ENCODE results near the gene CBLN3.
A peak's percentile ranks its signal among the peaks of the same experiment; 100 is the strongest.

CBLN3 gene

DNA sequence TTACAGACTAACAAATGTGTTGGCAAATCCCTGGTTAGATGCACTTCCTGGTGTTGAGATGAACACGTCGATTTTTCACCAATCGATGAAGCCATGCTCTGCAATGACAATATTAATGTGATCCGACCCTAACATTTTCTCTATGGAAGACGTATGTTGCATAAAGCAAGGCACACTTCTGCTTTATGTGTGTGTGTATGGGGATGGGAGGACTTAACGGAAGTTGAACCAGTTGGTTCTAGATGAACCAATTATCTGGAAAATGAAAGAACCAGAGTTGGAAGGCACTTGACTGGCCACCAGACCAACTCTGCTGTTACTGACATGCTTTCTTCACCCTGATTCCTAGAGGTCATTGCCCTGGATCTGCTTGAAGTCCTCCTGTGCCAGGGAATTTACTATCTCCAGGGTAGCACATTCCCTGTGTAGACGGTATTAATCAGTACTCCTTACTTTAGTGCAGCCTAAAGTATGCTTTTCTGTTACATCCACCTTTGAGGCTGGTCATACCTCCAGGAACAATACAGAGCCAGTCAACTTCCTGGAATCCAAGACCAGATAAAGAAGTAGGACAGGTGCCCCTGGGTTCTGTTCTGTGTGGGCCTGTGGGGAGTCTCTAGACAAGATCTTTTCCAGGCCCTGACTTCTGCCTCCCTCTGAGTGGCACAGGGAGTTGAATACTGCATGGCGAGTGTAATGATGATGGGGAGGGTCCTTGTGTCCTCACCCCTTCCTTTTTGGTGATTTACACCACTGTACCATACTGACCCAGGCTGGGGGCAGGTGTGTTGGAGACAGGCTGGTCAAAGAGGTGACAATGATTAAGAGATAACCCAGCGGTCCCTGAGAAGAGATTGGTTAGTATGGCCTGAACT, 9.0 kb upstream of the CBLN3 start:
- Histone ChIP-seq H2AK5ac (ENCODE audit: low read length) (no peak overlapping the region), H3K4me1 (ENCODE audit: control insufficient read depth, low read depth, low read length) (no peaks in the 10 kb centered on the region), H3K27ac (ENCODE audit: low read depth, low read length) (no peak overlapping the region), H3K18ac (ENCODE audit: low read length) (no peak overlapping the region), H3K4ac (ENCODE audit: low read depth, low read length) (no peak overlapping the region), H3K56ac (ENCODE audit: low read length) (no peak overlapping the region), H3K79me1 (ENCODE audit: low read length) (peaks cover 6% of the 10 kb centered on the region), H2BK15ac (replicated peaks; ENCODE audit: low read depth) (no peak overlapping the region), H3K4me3 (ENCODE audit: low read length) (no peak overlapping the region), H2BK120ac (ENCODE audit: low read depth, low read length) (no peak overlapping the region), H3K23ac (ENCODE audit: low read length) (no peak overlapping the region), H3K36me3 (ENCODE audit: control insufficient read depth, insufficient read depth, low read length) (no peaks in the 10 kb centered on the region), H4K5ac (ENCODE audit: low read length) (no peak overlapping the region), H3K4me2 (ENCODE audit: low read length) (no peak overlapping the region), H2BK5ac (ENCODE audit: low read length) (no peak overlapping the region), H4K8ac (ENCODE audit: low read depth, low read length) (no peak overlapping the region), H3K27me3 (ENCODE audit: insufficient read depth, low read length, poor library complexity) (no peaks in the 10 kb centered on the region), H3K79me2 (ENCODE audit: control insufficient read depth, insufficient read depth, low read length) (no peaks in the 10 kb centered on the region), H3K9ac (ENCODE audit: low read length) (no peak overlapping the region)
- no peak for DNase-seq
- no CpG with 5 or more reads among the region's 9 CpGs for WGBS (ENCODE audit: extremely low coverage, insufficient coverage, low lambda C conversion rate)

DNA sequence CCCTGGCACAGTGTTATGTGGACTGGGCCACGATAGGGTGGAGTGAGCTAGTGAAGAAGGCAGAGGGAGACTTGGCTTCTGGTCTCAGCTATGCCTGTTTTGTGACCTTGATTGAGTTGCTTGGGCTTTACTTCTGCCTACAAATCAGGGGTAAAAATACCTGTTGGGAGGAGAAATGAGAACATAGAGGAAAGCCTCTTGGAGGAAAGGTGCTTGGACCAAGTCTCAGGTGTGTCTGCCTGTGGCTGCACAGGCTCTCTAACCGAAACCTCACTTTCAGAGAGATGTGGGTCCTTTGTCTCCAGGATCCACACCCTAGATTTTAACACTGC, 8.2 kb upstream of the CBLN3 start:
- no peak overlapping the region for H2BK15ac ChIP-seq (replicated peaks; ENCODE audit: low read depth)
- no peak overlapping the region for H2BK5ac ChIP-seq (ENCODE audit: low read length)
- no peak overlapping the region for H3K4ac ChIP-seq (ENCODE audit: low read depth, low read length)
- H3K36me3 ChIP-seq (ENCODE audit: control insufficient read depth, insufficient read depth, low read length), result no peaks in the 10 kb centered on the region
- no peak overlapping the region for H2BK120ac ChIP-seq (ENCODE audit: low read depth, low read length)
- no peak overlapping the region for H3K23ac ChIP-seq (ENCODE audit: low read length)
- no peaks in the 10 kb centered on the region for H3K4me1 ChIP-seq (ENCODE audit: control insufficient read depth, low read depth, low read length)
- H3K18ac ChIP-seq (ENCODE audit: low read length), result no peak overlapping the region
- no peak overlapping the region for H4K5ac ChIP-seq (ENCODE audit: low read length)
- WGBS (ENCODE audit: extremely low coverage, insufficient coverage, low lambda C conversion rate), result no CpG with 5 or more reads among the region's 2 CpGs
- H2AK5ac ChIP-seq (ENCODE audit: low read length), result no peak overlapping the region
- no peak overlapping the region for H3K9ac ChIP-seq (ENCODE audit: low read length)
- no peak overlapping the region for H4K8ac ChIP-seq (ENCODE audit: low read depth, low read length)
- no peak overlapping the region for H3K27ac ChIP-seq (ENCODE audit: low read depth, low read length)
- no peaks in the 10 kb centered on the region for H3K27me3 ChIP-seq (ENCODE audit: insufficient read depth, low read length, poor library complexity)
- H3K79me1 ChIP-seq (ENCODE audit: low read length), result peaks cover 6% of the 10 kb centered on the region
- H3K4me2 ChIP-seq (ENCODE audit: low read length), result no peak overlapping the region
- H3K56ac ChIP-seq (ENCODE audit: low read length), result no peak overlapping the region
- no peak for DNase-seq
- no peaks in the 10 kb centered on the region for H3K79me2 ChIP-seq (ENCODE audit: control insufficient read depth, insufficient read depth, low read length)
- H3K4me3 ChIP-seq (ENCODE audit: low read length), result no peak overlapping the region

DNA sequence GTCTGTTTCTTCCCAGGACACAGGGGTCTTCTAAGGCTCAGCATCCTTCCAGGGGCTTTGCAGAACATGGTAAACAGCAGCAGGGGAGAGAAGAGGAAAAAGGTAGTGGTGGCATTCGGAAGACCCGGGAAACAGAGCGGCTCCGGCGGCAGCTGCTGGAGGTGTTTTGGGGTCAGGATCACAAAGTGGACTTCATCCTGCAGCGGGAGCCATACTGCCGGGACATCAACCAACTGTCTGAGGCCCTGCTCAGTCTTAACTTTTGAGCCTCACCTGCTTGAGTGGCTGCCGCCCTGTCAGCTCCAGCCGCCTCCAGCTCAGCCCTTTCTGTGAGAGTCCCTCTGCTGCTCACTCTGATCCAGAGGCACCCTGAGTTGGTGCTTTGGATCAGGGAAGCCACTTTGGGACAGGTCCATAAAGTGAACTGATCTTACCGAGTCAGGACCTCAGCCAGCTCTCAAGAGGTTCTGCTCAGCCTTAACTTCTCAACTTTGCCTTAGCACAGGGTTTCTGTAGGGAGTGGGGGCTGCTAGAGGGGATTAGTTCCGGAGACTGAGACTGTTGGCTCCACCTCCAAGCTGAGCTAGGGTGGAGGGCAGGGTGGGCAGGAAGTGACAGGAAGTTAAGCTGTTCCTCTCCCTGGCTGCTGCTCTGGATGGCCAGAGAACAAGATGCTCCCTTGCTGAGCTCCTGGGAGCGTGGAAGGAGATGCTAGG, 7.7 kb upstream of the CBLN3 start:
- no peak overlapping the region for H3K27ac ChIP-seq (ENCODE audit: low read depth, low read length)
- no peak overlapping the region for H3K4ac ChIP-seq (ENCODE audit: low read depth, low read length)
- no peak overlapping the region for H2BK5ac ChIP-seq (ENCODE audit: low read length)
- no peak overlapping the region for H3K4me3 ChIP-seq (ENCODE audit: low read length)
- H4K5ac ChIP-seq (ENCODE audit: low read length), result no peak overlapping the region
- H3K56ac ChIP-seq (ENCODE audit: low read length), result no peak overlapping the region
- no peak overlapping the region for H2AK5ac ChIP-seq (ENCODE audit: low read length)
- H2BK15ac ChIP-seq (replicated peaks; ENCODE audit: low read depth), result no peak overlapping the region
- H3K79me2 ChIP-seq (ENCODE audit: control insufficient read depth, insufficient read depth, low read length), result no peaks in the 10 kb centered on the region
- no peak overlapping the region for H3K18ac ChIP-seq (ENCODE audit: low read length)
- WGBS (ENCODE audit: extremely low coverage, insufficient coverage, low lambda C conversion rate), result no CpG with 5 or more reads among the region's 12 CpGs
- H3K36me3 ChIP-seq (ENCODE audit: control insufficient read depth, insufficient read depth, low read length), result no peaks in the 10 kb centered on the region
- H2BK120ac ChIP-seq (ENCODE audit: low read depth, low read length), result no peak overlapping the region
- H3K4me1 ChIP-seq (ENCODE audit: control insufficient read depth, low read depth, low read length), result no peaks in the 10 kb centered on the region
- H3K27me3 ChIP-seq (ENCODE audit: insufficient read depth, low read length, poor library complexity), result no peaks in the 10 kb centered on the region
- no peak overlapping the region for H3K9ac ChIP-seq (ENCODE audit: low read length)
- no peak overlapping the region for H3K4me2 ChIP-seq (ENCODE audit: low read length)
- no peak for DNase-seq
- no peak overlapping the region for H4K8ac ChIP-seq (ENCODE audit: low read depth, low read length)
- no peak overlapping the region for H3K23ac ChIP-seq (ENCODE audit: low read length)
- peaks cover 6% of the 10 kb centered on the region for H3K79me1 ChIP-seq (ENCODE audit: low read length)

DNA sequence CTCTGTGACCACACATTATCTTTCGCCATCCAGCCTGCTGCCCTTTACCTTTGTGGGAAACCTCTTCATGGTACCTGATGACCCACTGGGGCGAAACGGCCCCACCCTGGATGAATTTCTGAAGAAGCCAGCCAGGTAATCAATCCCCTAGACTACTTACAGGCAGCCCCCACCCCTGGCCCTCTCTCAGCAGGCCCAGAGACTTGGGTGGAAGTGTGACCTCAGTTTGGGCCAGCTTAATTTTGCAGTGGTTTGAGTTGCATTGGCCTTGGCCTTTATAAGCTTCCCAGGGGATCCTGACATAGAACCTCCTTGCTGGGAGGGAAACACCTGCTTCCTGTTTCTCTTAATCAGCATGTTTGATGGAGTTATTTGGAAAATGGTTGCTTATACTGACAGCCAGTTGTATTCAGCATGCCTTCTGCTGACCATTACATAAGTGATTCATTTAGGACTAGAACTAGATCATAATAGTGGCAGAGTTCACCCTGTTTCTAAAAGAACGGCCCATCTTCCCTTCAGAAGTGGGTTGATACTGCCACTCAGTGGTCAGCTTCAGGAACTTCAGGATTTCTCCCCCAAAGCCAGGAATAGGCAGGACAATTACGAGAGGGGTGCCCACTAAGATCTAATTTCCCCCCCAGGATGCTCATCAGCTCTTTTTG, 7.0 kb upstream of the CBLN3 start:
- no peak overlapping the region for H3K4me2 ChIP-seq (ENCODE audit: low read length)
- H3K27me3 ChIP-seq (ENCODE audit: insufficient read depth, low read length, poor library complexity), result no peaks in the 10 kb centered on the region
- H3K9ac ChIP-seq (ENCODE audit: low read length), result no peak overlapping the region
- no CpG with 5 or more reads among the region's 5 CpGs for WGBS (ENCODE audit: extremely low coverage, insufficient coverage, low lambda C conversion rate)
- H3K23ac ChIP-seq (ENCODE audit: low read length), result no peak overlapping the region
- H3K79me2 ChIP-seq (ENCODE audit: control insufficient read depth, insufficient read depth, low read length), result no peaks in the 10 kb centered on the region
- H2BK15ac ChIP-seq (replicated peaks; ENCODE audit: low read depth), result no peak overlapping the region
- H2BK120ac ChIP-seq (ENCODE audit: low read depth, low read length), result no peak overlapping the region
- H2AK5ac ChIP-seq (ENCODE audit: low read length), result no peak overlapping the region
- H3K36me3 ChIP-seq (ENCODE audit: control insufficient read depth, insufficient read depth, low read length), result no peaks in the 10 kb centered on the region
- no peak overlapping the region for H3K18ac ChIP-seq (ENCODE audit: low read length)
- DNase-seq, result peak; percentile 62
- H3K79me1 ChIP-seq (ENCODE audit: low read length), result peaks cover 6% of the 10 kb centered on the region
- H2BK5ac ChIP-seq (ENCODE audit: low read length), result no peak overlapping the region
- H4K8ac ChIP-seq (ENCODE audit: low read depth, low read length), result no peak overlapping the region
- no peaks in the 10 kb centered on the region for H3K4me1 ChIP-seq (ENCODE audit: control insufficient read depth, low read depth, low read length)
- no peak overlapping the region for H3K27ac ChIP-seq (ENCODE audit: low read depth, low read length)
- H3K4ac ChIP-seq (ENCODE audit: low read depth, low read length), result no peak overlapping the region
- no peak overlapping the region for H3K56ac ChIP-seq (ENCODE audit: low read length)
- H4K5ac ChIP-seq (ENCODE audit: low read length), result no peak overlapping the region
- H3K4me3 ChIP-seq (ENCODE audit: low read length), result no peak overlapping the region

DNA sequence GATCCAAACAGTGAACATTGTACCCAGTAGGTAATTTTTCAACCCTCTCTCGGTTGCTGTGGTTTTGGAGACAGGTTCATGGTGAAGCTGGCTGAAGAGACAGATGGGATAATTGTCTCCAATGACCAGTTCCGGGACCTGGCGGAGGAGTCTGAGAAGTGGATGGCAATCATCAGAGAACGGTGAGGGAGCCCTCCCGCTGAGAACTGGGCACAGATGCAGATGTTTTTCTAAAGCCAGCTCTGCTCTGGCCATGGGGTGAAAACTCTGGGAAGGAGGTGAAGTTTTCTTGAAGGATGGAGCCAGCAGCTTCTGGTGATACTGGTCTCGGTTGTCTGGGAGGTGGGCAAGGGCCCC, 6.5 kb upstream of the CBLN3 start:
- DNase-seq, result no peak
- Histone ChIP-seq H3K4me3 (ENCODE audit: low read length) (no peak overlapping the region), H4K8ac (ENCODE audit: low read depth, low read length) (no peak overlapping the region), H3K27ac (ENCODE audit: low read depth, low read length) (no peak overlapping the region), H4K5ac (ENCODE audit: low read length) (no peak overlapping the region), H3K27me3 (ENCODE audit: insufficient read depth, low read length, poor library complexity) (no peaks in the 10 kb centered on the region), H3K36me3 (ENCODE audit: control insufficient read depth, insufficient read depth, low read length) (no peaks in the 10 kb centered on the region), H3K18ac (ENCODE audit: low read length) (no peak overlapping the region), H3K4ac (ENCODE audit: low read depth, low read length) (no peak overlapping the region), H2BK15ac (replicated peaks; ENCODE audit: low read depth) (no peak overlapping the region), H3K79me2 (ENCODE audit: control insufficient read depth, insufficient read depth, low read length) (no peaks in the 10 kb centered on the region), H3K56ac (ENCODE audit: low read length) (no peak overlapping the region), H3K23ac (ENCODE audit: low read length) (no peak overlapping the region), H3K4me1 (ENCODE audit: control insufficient read depth, low read depth, low read length) (no peaks in the 10 kb centered on the region), H2BK5ac (ENCODE audit: low read length) (no peak overlapping the region), H3K79me1 (ENCODE audit: low read length) (peaks cover 4% of the 10 kb centered on the region), H2AK5ac (ENCODE audit: low read length) (no peak overlapping the region), H2BK120ac (ENCODE audit: low read depth, low read length) (no peak overlapping the region), H3K9ac (ENCODE audit: low read length) (no peak overlapping the region), H3K4me2 (ENCODE audit: low read length) (no peak overlapping the region)
- no CpG with 5 or more reads among the region's 6 CpGs for WGBS (ENCODE audit: extremely low coverage, insufficient coverage, low lambda C conversion rate)
